Suprapubic skin (tissue), 3 donors: ENCODE data around the gene PPP1CA.

Source experiments
- CTCF ChIP-seq, 2 donors: fragments of 200-600 bp in 1 of 2; fragments of 450-650 bp in 1 of 2; sonication (generic) in 1 of 2; IDR thresholded peaks; one replicate each; pipeline ENCODE4 v1.5.1; 2016 to 2019; ENCODE audit warnings: antibody characterized with exemption in 2 of 2, mild to moderate bottlenecking in 1 of 2, moderate library complexity in 1 of 2
- EP300 ChIP-seq: sonication (generic); formaldehyde crosslinking; IDR thresholded peaks from one replicate; pipeline ENCODE4 v1.6.1; 2017; ENCODE audit warnings: antibody characterized with exemption

GRCh38 chr11:67382276-67383136 is 19.2 kb downstream of the PPP1CA start:
- TF ChIP-seq CTCF (IDR thresholded peaks at IDR 0.05) (peak; percentile 90 to 96), EP300 (no peak)
